Activated naive CD4-positive, alpha-beta T cell treated with anti-CD3 and anti-CD28 coated beads, Interleukin-2, amount 50 U/mL, for 72 hours (primary cell): ENCODE results near the gene HDAC3. TPM values are rescaled to one million over a fixed set of nuclear protein-coding genes. Genes with fewer than 3 reads are reported as not detected.

Source experiments
- ATAC-seq, 2 donors: fragments of 150-1000 bp; cut with Tn5 transposase; 2 replicates each; pipeline ENCODE4 v1.10.0; 2021; ENCODE audit warnings: mild to moderate bottlenecking in 2 of 2, moderate library complexity in 2 of 2
- DNase-seq, 2 donors: peaks; one replicate each; pipeline ENCODE4 v3.0.0; 2021 to 2022; ENCODE audit warnings: low spot score in 2 of 2
- H3K27ac Mint-ChIP-seq, 2 donors: one replicate each; pipeline ENCODE4 v1.8.0; 2022; ENCODE audit warnings: mild to moderate bottlenecking in 2 of 2, mixed read lengths in 2 of 2
- H3K36me3 Mint-ChIP-seq, 2 donors: one replicate each; pipeline ENCODE4 v1.8.0; 2022; ENCODE audit warnings: mixed read lengths in 2 of 2
- H3K9me3 Mint-ChIP-seq, 2 donors: one replicate each; pipeline ENCODE4 v1.8.0; 2022; ENCODE audit warnings: mixed read lengths in 2 of 2
- total RNA-seq, 2 donors: library from RNA; stranded (reverse); gene quantifications; one replicate each; pipeline ENCODE4 v1.2.3, GENCODE V29; 2022

Gene HDAC3
- total RNA-seq, 2 donors from 2014 or later: 70.7 to 110 TPM

DNA sequence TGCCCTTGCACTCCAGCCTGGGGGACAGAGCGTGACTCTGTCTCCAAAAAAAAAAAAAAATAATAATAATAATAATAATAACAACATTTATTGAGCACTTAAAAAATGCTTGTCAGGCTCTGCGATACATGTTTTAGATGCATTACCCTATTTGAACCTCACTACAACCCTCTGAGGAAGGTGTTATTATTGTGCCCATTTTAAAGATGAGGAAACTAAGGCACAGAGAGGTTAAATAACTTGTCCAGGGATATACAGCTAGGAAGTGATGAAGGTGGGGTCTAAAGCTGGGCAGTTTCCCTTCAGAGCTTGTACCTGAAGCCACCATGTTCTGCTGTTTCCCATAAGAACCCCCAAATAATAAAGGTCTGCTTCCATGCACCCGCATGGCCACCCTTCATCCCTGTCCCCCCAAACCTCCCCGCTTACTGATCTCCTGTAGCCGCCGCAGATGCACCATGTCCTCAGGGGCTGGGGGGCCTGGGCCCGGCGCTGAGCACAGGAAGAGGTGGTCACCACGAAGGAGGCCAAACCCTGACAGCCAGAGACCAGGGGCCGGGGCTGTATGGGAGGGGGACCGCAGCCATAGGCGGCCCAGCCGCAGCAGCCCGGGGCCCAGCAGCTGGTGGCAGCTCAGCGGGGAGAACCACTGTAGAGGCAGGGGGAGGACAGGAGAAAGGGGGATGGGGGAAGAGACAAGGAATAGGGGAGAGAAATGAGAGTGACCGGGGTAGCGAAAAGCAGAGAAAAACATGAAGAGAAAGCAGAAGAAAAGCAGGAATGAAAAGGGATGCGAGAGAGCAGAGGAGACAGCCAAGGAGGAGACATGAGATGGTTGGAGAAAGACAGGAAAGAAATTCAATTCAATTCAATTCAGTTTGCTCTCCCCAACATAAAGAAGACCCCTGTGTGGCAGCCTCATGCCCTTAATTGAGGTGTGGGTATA is 29.6 kb upstream of the HDAC3 start:
- Mint-ChIP-seq H3K27ac (no peak overlapping the region), H3K9me3 (no peaks in the 10 kb centered on the region), H3K36me3 (no peaks in the 10 kb centered on the region)
- DNase-seq (no peak), ATAC-seq (no peak)

DNA sequence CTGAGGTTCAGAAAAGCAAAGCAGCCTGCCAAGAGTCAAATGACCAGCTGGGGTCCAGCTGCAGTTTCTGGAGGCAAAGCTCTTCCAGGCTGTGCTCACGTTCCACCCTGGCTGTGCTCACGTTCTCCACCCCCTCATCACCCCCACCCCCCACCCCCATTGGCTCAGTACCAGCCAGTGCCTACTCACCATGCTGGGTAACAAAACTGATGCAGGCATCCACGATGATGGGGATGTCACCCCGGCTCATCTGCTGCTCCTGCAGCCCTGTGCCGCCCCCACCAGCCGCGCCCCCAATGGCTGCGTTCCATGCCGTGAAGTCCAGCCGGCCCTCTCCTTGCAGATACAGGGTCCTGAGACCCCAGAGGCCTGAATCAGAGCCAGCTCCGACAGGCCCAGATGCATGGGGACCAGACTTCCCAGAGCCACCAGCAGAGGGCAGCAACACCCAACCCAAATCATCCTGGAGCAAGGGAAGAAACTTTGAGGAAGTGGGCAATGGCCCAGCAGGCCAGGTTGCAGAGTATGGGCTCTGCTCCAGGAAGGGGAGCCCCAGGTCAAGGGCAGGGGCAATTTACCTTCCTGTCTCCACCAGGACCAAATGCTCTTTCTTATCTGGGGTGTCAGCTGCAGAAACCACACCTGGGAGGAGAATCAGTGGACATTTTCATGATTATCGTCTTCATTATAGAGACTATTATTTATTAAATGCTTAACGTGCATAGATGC is 28.2 kb upstream of the HDAC3 start:
- Mint-ChIP-seq H3K36me3 (no peaks in the 10 kb centered on the region), H3K27ac (no peak overlapping the region), H3K9me3 (no peaks in the 10 kb centered on the region)
- ATAC-seq (peak; percentile 93 to 98), DNase-seq (peak; percentile 76 to 77)

DNA sequence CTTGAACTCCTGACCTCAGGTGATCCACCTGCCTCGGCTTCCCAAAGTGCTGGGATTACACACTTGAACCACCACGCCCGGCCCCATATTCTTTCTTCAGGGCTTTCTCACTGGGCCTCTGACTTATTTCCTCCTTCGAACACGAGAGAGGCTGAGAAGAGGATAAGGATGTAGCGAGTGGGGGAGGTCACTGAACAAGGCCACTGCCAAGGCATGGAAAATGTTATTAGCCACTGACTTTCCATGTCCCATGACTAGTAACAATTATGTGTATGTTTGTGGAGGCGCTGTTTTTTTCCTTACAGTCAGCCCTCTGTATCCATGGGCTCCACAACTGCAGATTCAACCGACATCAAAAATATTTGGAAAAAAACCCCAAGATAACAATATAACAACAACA is 26.9 kb upstream of the HDAC3 start:
- Mint-ChIP-seq H3K27ac (no peak overlapping the region), H3K36me3 (no peaks in the 10 kb centered on the region), H3K9me3 (no peaks in the 10 kb centered on the region)
- DNase-seq (no peak), ATAC-seq (no peak)

GRCh38 chr5:141662028-141662427 is 25.4 kb upstream of the HDAC3 start:
- H3K27ac Mint-ChIP-seq: no peak overlapping the region
- H3K36me3 Mint-ChIP-seq: no peaks in the 10 kb centered on the region
- DNase-seq: no peak
- no peak for ATAC-seq
- H3K9me3 Mint-ChIP-seq: no peaks in the 10 kb centered on the region

GRCh38 chr5:141657937-141658545 is 21.4 kb upstream of the HDAC3 start:
- peak; percentile 48 to 86 for ATAC-seq
- H3K36me3 Mint-ChIP-seq: no peaks in the 10 kb centered on the region
- no peak overlapping the region for H3K27ac Mint-ChIP-seq
- H3K9me3 Mint-ChIP-seq: no peaks in the 10 kb centered on the region
- no peak for DNase-seq

- no peaks in the 10 kb centered on the region for H3K36me3 Mint-ChIP-seq
- no peak for ATAC-seq
- H3K27ac Mint-ChIP-seq: no peak overlapping the region
- no peaks in the 10 kb centered on the region for H3K9me3 Mint-ChIP-seq
- DNase-seq: no peak
Observed at GRCh38 chr5:141657404-141657803, 20.8 kb upstream of the HDAC3 start.

GRCh38 chr5:141656396-141656795 is 19.7 kb upstream of the HDAC3 start:
- DNase-seq (no peak), ATAC-seq (no peak)
- Mint-ChIP-seq H3K27ac (peak overlapping the region in 1 of 2 donors; percentile 10), H3K36me3 (no peaks in the 10 kb centered on the region), H3K9me3 (no peaks in the 10 kb centered on the region)

- H3K36me3 Mint-ChIP-seq: no peaks in the 10 kb centered on the region
- no peaks in the 10 kb centered on the region for H3K9me3 Mint-ChIP-seq
- H3K27ac Mint-ChIP-seq: no peak overlapping the region
- DNase-seq (no peak), ATAC-seq (no peak)
Observed at GRCh38 chr5:141655020-141655419, 18.4 kb upstream of the HDAC3 start.

- H3K36me3 Mint-ChIP-seq: no peaks in the 10 kb centered on the region
- no peak for ATAC-seq
- no peak for DNase-seq
- H3K9me3 Mint-ChIP-seq: no peaks in the 10 kb centered on the region
- H3K27ac Mint-ChIP-seq: no peak overlapping the region
Observed at GRCh38 chr5:141654298-141654697, 17.6 kb upstream of the HDAC3 start.

GRCh38 chr5:141651728-141652105 is 15.1 kb upstream of the HDAC3 start:
- no peaks in the 10 kb centered on the region for H3K9me3 Mint-ChIP-seq
- DNase-seq: no peak
- peak overlapping the region; percentile 20 to 87 for H3K27ac Mint-ChIP-seq
- no peaks in the 10 kb centered on the region for H3K36me3 Mint-ChIP-seq
- ATAC-seq: no peak

GRCh38 chr5:141650851-141651727 is 14.4 kb upstream of the HDAC3 start, which contains the start of gene FCHSD1:
Gene FCHSD1 (minus strand): TSS chr5:141651418. CDS start chr5:141651368, 50 bp downstream.
- H3K36me3 Mint-ChIP-seq: no peaks in the 10 kb centered on the region
- no peaks in the 10 kb centered on the region for H3K9me3 Mint-ChIP-seq
- peak within 1 kb of the TSS; percentile 87 to 98 for H3K27ac Mint-ChIP-seq
- peak; percentile 81 to 84 for DNase-seq
- ATAC-seq: peak; percentile 95 to 96

DNA sequence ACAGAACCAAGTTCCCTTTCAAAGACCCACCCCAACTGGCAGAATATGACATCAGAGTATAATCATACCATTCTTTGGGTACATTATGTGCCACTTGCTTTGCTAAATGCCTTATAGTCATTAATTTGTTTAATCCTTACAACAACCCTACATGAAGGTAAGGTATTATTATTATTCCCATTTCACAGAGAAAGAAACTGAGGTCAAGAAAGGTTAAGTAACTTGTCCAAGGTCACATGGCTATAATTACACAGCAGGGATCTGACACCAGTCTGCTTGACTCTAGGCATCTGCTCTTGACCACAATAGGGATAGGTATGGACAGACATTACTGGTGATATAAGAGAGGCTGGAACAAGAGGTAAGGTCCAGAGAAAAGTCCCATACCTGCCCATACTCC is 13.3 kb upstream of the HDAC3 start:
- DNase-seq: no peak
- H3K36me3 Mint-ChIP-seq: no peaks in the 10 kb centered on the region
- H3K9me3 Mint-ChIP-seq: no peaks in the 10 kb centered on the region
- peak overlapping the region in 1 of 2 donors; percentile 57 for H3K27ac Mint-ChIP-seq
- no peak for ATAC-seq

- DNase-seq: no peak
- Mint-ChIP-seq H3K27ac (no peak overlapping the region), H3K36me3 (no peaks in the 10 kb centered on the region), H3K9me3 (no peaks in the 10 kb centered on the region)
- no peak for ATAC-seq
Observed at GRCh38 chr5:141649056-141649688, 12.5 kb upstream of the HDAC3 start.

- Mint-ChIP-seq H3K36me3 (no peaks in the 10 kb centered on the region), H3K9me3 (no peaks in the 10 kb centered on the region), H3K27ac (no peak overlapping the region)
- DNase-seq: no peak
- no peak for ATAC-seq
Observed at GRCh38 chr5:141647851-141648250, 11.2 kb upstream of the HDAC3 start.

DNA sequence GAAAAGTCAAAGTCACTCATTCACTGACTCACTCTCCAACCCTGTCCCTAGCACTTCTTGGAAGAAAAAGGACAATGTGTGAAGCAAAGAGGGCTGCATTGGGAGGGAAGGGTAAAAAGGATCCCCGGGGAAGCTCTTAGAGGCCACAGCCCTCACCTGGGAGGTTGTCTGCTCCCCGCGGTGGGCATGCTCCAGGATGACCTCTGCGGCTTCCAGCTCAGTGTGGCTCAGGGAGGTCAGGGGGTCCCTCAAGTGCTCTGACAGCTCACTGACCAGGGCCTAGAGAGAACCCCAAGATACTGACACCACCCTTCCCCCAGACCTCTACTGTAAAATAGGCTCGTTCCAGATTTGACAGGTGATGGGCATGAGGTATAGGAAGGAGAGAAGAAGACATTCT is 10.6 kb upstream of the HDAC3 start:
- Mint-ChIP-seq H3K36me3 (no peaks in the 10 kb centered on the region), H3K27ac (no peak overlapping the region), H3K9me3 (no peaks in the 10 kb centered on the region)
- ATAC-seq: no peak
- DNase-seq: no peak

- peaks cover 0 to 3% of the 10 kb centered on the region in 2 donors for H3K36me3 Mint-ChIP-seq
- no peak for ATAC-seq
- no peaks in the 10 kb centered on the region for H3K9me3 Mint-ChIP-seq
- no peak for DNase-seq
- H3K27ac Mint-ChIP-seq: no peak overlapping the region
Observed at GRCh38 chr5:141646026-141646425, 9.4 kb upstream of the HDAC3 start.
